GM18511 (cell line): ENCODE results near the gene SARDH.

ENCODE experiments used
- ATAC-seq: cut with Tn5 transposase; IDR thresholded peaks from one replicate; pipeline ENCODE4 v1.9.1; 2021; ENCODE audit warnings: mild to moderate bottlenecking, moderate library complexity; ENCODE audit not compliant: unreplicated experiment

The SARDH gene

GRCh38 chr9:133705576-133705975, 32.6 kb downstream of the SARDH start:
- ATAC-seq: no peak

DNA sequence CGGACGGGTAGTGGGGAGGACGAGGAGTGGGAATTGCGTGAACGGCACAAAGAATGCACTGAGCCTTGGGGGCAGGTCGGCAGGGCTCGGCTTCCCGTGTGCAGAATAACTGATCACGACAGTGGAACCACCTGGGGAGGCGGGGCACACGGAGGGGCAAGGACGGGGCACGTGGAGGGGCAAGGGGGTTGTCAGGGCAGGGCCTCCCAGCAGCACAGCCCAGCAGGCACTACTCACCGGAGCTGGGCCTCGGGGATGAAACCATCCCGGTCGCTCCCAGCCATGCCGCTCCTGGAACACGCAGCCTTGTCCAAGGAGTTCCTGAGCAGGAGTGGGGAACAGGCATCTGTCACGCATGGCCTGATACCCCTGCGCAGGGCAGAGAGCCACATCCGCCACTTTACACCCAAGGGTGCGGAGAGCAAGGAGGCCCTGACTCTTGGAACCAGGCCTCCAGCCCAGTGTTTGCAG, 33.4 kb downstream of the SARDH start:
- no peak for ATAC-seq

DNA sequence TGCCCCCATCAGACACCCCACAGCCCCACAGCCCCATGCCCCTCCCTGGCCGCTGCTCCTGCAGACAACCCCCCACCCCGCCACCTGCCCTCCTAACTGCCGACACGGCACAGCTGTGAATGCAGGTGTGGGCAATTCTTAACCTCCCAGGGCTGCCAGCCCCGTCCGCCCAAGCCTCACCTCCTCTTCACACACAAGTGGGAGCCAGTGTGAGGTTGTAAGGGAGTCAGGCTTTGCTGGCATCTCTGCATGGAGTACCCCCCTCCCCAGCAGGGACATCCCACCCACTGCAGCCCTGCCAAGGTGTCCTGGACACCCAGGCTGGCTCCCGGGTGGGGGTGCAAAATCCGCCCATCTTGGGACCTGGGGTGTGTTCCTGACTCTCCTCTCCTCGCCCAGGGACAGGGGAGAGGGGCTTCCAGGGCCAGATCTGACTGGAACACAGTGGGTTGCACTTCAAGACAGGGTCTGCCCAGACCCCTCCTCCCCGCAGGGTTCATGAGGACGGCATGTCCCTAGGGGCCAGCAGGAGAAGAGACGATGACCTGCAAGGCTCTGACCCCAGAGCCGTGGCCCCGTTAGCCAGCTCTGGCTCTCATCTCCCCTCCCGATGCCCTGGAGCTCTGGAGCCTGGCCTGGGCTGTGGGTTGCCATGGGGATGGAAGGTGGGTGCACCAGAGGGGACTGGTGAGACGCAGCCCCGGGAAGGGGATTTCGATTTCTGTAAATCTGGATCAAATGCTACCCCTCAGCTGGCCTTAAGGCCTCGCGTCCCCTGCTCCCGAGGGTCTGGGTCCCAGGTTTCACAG, 34.4 kb downstream of the SARDH start:
- no peak for ATAC-seq

DNA sequence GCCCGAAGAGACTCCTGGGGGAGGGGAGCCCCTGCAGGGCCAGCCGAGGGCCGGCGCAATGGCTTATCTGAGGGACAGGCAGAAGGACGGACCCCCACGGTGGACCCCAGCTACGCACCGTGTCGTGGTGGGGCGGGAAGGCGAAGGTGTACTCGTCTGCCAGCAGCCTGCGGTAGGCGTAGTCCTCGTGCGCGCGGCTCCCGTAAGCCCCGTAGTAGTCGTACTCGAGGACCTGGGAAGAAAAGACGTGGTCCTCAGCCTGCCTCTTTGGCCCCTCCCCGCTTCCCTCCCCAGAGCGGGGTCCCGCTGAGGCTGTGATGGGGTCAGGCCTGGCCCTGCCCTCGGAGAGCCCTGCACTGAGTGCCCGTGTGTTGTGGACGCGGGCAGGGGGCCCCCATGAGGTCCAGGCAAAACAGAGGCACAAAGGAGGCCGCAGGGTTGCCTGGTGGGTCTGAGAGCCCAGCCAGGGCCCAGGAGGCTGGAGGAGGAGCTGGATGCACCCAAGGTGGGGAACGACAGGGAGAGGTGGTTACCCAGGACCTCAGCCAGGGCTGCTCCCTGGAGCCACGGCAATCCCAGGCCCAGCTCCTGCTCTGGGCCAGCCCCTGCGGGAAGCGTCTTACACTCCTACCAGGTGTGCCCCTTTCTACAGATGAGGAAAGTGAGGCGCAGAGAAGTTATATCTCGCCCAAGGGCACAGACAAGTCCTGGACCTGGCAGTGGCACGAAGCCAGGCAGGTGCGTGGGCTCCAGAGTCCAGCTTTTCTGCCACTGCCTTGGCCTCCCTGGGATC, 35.2 kb downstream of the SARDH start:
- no peak for ATAC-seq

DNA sequence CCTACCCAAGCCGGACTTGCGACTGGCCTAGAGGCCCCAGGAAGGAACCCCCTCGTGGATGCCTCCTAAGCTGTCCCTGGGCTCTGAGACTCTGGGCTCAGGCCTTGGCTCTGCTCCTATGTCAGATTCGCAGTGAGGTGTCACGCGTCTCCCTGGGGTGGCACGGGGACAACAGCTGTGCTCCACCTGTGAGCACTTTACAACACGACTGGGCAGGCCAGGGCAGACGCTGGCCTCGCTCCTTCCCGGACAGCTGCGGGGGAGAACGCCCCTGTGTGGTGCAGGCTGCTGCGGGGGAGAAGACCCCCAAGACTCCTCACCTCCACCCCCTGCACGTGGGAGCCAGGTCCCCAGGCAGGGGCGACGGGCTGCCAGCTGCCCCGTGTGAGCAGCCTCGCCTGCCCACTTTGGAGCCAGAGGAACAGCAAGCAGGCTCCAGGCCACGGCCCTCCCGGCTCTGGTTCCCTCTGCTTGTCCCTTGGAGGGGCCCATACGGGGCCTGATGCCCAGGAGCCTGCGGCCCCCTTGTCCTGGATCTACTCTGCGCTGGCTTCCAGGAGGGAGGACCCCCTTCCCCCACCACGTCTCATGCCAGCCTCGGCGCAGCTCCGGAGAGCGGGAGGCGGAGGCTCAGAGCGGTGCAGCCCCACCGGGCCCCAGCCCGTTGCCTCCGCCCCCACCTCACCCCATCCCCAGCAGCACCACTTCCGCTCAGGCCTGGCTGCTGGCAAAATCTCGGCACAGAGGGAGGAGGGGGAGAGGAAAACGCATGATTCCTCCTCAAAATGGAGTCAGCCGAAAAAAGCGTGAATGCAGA, 36.0 kb downstream of the SARDH start:
- ATAC-seq: no peak

DNA sequence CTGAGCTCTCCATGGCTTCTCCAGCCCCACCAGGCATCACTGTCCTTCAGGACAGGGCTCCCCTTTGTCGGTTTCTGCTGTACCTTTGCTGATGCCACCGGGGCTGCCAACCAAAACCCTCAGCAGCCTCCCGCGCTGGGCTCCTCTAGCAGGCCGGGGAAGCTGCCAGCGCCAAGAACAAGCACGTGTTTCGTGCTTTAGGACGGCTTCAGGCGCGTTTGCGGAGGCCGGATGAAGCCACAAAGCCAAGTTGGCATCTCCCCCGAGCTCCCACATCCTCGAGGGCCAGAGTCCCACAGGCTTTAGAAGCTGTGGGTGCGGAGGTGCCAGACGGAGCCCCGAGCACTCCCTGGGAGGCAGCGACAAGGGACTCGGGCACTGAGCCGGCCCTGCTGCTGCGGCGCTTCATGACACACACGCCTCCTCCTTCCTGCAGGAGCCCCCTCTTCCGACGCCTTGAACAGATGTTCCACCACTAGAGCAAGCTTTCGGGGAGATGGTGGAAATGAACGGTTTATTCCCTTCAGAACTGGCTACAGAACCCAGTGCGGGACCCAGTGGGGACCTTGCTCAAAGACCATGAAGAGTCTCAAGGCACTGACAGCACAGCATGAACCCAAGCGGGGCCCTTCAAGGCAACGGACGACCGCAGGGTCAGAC, 36.7 kb downstream of the SARDH start:
- no peak for ATAC-seq

DNA sequence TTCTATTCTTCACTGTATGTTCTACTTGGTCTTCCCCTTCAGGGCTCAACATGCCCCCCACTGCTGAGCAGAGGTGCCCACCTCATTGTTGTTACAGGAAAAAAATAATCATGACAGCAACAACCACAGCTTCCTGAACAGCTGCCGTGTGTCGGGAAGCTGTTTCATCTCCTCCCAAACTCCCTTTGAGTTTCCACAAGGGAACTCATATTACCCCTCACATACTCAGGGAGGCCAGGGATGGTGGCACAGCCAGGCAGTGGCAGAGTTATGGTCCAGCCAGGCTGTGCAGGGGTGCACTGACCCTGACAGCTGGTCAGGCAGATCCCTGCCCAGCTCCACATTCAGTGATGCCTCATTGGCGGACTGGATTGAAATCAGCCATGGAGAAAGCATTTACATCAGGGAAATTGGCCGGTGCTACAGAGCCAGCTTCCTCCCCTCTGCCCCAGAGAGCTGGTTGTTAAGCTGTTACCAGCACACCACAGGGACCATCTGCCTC, 37.3 kb downstream of the SARDH start:
- ATAC-seq: no peak

- ATAC-seq: no peak
Measured at GRCh38 chr9:133699546-133699945, 38.6 kb downstream of the SARDH start.

DNA sequence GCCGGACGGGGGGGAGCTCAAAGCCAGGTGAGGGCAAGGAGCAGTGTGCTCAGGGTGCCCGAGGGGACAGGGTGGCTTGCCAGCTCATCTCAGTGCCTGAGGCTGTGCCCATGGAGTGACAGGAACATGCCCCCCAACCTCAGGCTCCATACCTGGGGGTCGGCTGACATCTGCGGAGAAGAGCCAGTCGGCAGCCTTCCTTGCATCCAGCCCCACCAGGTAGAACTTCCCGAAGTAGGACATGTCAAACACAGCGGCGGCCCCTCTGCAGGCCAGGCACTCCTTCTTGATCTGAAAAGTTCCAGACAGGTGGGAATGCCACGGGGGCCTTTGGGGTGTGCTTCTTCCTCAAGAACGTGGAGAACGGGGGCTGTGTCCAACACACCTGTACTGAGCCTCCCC, 42.1 kb downstream of the SARDH start:
- no peak for ATAC-seq

GRCh38 chr9:133694686-133695085, 43.5 kb downstream of the SARDH start:
- no peak for ATAC-seq

DNA sequence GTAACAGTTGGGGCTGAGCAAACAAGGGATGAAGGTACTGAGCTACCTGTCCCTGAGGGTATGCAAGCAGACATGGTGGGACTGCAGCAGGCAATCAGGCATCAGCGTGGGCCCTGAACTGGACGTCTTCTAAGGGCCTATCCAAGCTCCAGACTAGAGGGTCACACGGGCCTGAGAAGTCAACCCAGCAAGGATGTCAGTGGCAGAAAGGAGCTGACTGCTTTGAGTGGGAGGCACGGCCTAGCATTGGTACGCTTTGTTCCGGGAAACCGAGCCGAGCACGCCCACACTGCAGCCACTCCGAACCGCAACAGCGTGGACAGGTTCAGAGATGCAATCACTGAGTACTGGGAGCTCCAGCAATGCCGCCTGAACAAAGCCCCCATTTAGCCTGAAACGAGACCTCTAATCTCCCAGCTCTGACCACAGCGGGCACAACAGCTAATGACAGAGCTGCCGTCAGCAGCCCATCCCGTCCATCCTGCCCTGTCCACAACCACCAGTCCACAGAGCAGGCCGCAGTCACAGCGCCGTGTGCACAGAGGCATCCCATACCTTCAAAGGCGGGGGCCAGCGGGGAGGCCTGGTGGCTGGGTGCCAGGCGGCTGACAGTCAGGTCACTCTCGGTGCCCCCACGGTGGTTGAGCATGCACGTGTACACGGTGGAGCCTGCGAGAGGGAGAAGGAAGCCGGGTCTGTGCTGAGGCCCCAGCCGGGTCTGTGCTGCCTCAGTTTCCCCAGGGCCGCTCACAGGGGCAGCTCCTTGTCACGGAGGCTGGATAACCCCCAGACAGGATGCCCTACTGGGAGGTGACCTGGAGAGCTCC, 44.2 kb downstream of the SARDH start:
- no peak for ATAC-seq

GRCh38 chr9:133693116-133693515, 45.0 kb downstream of the SARDH start:
- no peak for ATAC-seq

DNA sequence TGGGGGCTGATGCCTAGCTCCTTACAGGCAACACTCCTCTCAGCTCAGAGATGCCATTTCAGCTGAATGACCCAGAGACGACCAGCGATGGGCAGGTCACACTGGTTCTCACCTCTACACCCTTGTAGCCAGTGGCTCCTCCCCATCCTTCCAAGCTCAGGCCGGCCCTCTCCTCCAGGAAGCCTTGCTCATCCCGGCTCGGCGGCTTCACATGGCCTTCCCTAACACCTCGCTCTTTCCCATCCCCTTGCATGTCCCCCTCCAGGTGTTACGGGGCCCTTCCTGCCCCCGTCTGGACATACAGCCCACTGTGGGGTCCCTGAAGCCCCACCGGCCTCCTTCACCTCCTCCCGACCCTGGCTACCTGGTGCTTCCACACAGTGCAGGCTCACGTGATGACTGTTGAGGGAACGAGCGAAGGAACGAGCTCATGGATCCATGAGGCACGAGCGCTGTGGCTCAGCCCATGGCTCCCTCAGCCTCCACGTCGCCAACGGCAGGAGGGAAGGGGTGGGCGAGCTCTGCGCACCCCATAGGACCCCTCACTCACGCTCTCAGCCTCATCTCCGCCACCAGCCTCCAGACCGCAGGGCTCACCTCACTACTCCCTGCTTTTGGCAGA, 45.7 kb downstream of the SARDH start:
- no peak for ATAC-seq

DNA sequence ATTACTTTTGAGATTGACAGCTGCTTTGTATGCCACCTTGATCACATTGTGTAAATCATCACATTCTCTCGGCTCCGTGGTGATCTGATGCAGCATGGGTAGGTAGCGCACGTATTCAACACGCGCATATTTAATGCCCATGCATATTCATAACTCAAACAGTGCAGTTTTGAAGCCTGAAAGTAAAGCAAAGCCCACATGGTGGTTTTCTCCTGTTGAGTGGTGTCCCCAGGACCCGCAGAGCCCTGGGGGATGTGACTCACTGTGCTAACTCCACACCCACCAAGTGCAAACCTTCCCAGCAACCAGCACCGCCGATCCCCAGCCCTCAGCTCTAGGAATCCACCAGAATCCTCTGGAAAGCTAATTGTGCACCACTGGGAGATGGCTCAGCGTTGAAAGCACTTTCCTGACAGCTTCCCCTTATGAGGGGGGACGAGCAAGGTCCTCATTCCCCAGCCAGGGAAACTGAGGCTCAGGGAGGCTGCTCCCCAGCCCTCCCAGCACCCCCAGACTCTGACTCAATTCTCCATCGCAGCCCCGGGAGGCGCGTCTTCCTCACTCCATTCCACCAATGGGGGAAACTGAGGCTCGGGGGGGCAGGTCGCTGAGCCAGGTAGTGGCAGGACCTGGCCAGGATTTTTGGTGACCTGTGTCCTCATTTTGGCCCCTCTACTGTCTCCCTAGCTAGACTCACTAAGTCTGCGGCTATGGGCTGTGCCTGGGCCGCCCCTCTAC, 46.4 kb downstream of the SARDH start:
- no peak for ATAC-seq

DNA sequence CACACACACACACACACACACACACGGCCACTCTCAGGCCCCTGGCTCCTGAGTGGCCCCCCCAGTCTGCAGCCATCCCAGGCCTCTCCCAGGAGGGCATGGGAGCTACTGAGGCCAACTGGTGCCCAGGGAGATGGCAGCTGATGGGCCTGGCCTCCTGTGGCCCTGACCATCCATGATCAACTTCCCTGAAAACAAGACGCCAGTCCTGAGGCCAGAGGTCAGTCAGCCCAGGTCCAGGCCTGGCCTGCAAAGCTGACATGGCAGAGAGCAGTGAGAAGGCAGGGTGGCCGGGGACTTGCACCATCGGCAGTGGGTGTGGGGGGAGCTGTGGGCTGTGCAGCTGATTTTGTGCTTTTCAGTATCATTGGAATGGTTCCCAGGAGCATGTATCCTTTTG, 47.0 kb downstream of the SARDH start:
- no peak for ATAC-seq

GRCh38 chr9:133690081-133690561, 48.0 kb downstream of the SARDH start:
- no peak for ATAC-seq

DNA sequence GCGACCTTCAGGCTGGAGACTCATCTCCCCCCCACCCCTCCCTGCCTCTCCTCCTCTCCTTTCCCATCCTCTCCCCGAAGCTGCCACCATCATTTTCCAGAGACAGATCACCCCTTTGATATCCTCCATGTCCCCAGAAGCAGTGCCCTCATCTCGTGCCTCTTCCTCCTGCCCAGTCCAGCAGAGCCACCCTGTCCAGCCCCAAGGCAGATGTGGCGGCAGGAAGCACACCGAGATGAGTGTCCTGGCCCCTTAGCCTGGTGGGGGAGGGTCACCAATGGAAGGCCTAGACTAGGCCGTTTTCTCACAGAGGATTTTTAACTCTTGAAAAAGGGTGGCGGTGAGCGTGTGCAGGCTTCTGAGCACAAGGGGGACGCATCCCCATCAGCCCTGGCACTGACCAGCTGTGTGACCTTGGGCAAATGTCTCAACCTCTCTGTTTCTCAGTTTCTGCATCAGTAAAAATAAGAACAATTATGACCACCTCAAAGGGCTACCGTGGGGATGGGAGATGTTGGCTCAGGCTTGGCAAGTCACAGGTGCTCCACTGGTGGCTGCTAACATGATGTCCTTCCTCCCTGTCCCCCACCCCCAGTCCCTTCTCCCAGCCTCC, 48.9 kb downstream of the SARDH start:
- no peak for ATAC-seq
